ENCODE results near the gene SCN7A.
A peak's percentile ranks its signal among the peaks of the same experiment; 100 is the strongest.

The SCN7A gene

DNA sequence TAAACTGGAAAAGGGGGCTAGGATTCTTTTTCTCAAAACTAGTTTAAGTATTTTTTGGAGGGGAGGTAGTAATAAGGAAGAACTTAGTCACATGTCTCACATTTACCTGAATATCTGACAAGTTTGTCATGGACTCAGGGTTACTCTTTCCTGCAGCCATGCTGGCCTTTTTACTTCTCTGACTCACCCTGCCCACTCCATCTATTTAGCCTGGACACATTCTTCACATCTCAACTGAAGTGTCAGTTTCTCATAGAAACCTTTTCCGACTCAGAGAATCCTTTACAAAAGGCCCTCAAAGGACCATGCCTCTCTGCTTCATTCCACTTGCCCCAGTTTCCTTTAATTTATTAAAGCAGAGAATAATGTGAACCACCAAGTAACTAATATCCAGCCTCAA, 42.6 kb downstream of the SCN7A start:
- DNase-seq, result no peak

DNA sequence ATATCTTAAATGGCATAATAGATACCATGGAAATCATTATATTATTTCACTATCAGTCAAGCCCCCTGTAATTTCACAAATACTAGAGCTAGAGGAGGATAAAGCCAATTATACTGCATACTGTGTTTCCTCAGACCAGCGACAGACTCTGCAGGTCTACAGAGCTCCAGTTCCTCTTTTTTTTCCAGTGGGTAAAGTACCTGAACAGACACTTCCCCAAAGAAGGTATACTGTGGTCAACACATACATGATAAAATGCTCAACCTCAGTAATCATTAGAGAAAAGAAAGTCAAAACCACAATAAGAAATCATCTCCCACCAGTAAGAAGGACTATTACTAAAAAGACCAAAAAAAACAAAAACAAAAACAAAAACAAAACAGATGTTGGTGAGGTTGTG, 44.6 kb downstream of the SCN7A start:
- DNase-seq, result peak; percentile 35

DNA sequence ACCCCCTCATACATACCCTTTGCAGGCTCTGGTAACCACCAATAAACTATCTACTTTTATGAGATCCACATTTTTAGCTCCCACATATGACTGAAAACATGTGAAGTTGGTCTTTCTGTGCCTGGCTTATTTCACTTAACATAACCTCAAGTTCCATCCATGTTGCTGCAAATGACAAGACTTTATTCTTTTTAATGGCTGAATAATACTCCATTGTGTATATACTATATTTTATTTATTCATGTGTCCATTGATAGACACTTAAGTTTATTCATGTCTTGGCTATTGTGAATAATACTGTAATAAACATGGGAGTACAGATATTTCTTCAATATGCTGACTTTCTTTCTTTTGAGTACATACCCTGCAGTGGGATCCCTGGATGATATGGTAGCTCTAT, 45.9 kb downstream of the SCN7A start:
- DNase-seq, result no peak

- DNase-seq, result no peak
These were observed 49.7 kb downstream of the SCN7A start for GRCh38 chr2:166444306-166444705.

- peak; percentile 53 for DNase-seq
These were observed 53.7 kb downstream of the SCN7A start for GRCh38 chr2:166440313-166440712.

DNA sequence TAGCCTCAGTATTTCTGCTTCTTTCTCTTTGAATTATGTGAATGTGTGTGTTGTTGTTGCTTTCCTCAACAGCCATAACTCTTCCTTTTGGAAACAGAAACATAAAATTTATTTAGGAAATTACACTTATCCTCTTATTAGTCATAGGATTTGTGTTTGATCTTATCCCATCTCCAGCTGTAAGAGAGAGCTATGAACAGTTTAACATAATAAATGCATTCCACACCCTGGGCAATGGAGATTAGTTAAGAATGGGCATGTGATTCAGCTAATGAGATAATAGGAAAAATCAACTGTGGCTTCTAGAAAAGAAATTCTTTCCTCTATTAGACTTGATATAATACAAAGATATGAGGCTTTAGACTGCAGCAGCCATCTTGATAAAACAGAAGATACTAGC, 55.0 kb downstream of the SCN7A start:
- no peak for DNase-seq

DNA sequence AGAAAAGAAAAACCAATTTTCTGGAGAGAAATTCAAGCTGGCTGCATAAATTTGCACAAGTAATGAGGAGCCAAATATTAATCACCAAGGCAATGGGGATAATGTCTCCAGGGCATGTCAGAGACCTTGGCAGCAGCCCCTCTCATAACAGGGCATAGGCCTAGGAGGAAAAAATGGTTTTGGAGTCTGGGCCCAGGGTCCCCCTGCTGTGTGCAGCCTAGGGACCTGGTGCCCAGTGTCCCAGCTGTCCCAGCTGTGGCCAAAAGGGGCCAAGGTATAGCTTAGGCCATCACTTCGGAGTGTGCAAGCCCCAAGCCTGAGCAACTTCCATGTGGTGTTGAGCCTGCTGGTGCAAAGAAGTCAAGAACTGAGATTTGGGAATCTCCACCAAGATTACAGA, 57.1 kb downstream of the SCN7A start:
- DNase-seq, result no peak

DNA sequence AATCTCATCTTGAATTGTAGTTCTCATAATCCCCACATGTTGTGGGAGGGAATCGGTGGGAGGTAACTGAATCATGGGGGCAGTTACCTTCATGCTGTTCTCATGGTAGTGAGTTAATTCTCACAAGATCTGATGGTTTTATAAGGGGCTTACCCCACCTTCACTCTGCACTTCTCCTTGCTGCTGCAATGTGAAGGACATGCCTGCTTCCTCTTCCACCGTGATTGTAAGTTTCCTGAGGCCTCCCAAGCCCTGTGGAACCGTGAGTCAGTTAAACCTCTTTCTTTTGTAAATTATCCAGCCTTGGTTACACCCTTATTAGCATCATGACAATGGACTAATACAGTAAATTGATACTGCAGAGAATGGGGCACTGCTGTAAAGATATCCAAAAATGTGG, 57.9 kb downstream of the SCN7A start:
- DNase-seq, result no peak

GRCh38 chr2:166434491-166434890, 59.6 kb downstream of the SCN7A start:
- no peak for DNase-seq

DNA sequence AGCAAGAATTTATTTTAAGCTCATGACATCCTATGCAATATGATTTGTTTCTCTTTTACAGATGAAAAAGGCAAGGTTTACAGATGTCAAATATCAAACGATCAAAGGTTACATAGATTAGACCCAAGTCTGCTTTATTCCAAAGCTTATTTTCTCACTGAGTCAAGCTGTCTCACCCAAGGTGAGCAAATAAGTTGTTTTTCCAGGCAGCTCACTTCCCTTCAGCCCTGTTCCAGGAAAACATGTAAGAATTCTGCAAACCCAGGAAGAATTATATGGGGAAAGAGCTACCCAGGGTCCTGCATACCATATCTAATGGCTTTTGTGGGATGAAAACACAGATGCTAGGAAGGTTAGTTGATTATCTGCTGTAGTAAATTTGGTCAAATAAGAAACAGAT, 60.6 kb downstream of the SCN7A start:
- DNase-seq, result no peak

- DNase-seq, result peak; percentile 14
These were observed 61.7 kb downstream of the SCN7A start for GRCh38 chr2:166432331-166432730.

DNA sequence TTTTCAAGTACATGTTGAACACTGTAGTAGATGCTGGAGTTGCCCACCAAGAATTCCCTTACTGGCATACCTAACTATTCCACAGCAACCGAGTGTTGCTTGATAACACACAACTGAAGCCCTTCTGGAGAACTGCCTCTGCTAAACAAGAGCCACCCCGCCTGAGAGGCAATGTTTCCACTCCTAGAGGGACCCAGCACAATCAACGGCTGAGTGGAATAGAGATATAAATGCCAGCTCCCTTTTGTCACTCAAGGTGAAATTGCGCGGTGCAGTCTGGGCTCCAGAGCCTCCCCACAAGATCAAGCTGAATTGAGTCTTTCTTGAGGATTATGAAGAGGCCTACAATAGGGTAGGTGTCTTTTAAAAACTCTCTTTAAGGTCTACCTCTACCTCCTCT, 69.2 kb downstream of the SCN7A start:
- no peak for DNase-seq

DNA sequence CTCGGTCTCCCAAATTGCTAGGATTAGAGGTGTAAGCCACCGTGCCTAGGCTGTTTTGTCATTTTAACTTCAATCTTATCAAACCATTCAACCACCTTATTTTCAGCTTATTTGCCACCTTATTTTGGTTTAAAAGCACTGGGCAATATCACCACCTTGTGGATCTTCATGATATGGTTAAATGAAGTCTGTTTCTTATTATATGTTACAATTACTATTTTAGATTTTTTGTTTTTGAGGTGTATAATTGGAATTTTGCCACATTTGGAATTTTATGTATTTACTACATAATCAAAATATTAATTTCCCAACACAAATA, 74.5 kb downstream of the SCN7A start:
- DNase-seq, result peak; percentile 78

- no peak for DNase-seq
These were observed 75.0 kb downstream of the SCN7A start for GRCh38 chr2:166418853-166419615.

DNA sequence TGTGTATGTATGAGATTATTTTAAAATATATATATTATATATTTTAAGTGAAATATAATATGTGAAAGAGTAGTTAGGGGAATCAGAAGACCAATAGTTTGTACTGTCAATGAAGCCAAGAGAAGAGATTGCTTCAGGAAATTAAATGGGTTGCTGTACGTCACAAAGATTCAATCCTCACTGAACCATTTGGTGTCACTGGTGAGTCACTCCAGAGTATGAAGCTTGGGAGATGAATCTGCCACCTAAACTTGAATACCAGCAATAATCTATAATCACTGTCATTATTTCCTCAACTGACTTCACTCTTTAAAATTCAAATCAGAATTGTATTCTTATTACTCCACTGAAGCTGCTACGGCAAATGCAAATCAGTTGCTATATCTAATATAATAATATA, 76.4 kb downstream of the SCN7A start:
- DNase-seq, result peak; percentile 76

GRCh38 chr2:166413255-166413654, 80.8 kb downstream of the SCN7A start:
- peak; percentile 61 for DNase-seq

- DNase-seq, result no peak
These were observed 82.4 kb downstream of the SCN7A start for GRCh38 chr2:166411473-166412230.

DNA sequence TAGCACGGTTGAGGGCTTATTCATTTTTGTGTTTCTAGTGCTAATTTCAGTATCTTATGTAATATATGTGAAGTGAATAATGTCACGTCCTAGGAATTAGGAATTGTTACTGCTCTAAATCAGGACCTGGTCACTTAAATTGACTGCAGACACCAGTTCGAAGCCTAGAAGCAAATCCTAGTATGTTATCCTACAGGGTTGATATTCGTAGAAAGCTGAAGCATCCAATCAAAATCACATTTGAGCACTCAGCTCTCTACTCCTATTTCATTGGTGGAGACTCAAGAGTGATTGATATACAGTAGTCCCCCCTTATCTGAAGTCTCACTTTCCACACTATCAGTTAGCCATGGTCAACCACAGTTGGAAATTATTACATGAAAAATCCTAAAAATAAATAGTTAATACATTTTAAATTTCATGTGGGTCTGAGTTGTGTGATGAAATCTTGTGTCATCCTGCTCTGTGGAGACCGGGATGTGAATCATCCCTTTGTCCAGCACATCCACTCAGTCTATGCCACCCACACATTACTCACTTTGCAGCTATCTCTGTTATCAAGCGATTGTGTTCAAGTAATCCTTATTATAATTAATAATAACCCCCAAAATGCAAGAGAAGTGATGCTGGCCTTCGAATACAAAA, 83.1 kb downstream of the SCN7A start:
- peak; percentile 48 for DNase-seq

- DNase-seq, result peak; percentile 65
These were observed 86.3 kb downstream of the SCN7A start for GRCh38 chr2:166407746-166408145.

- no peak for DNase-seq
These were observed 87.7 kb downstream of the SCN7A start for GRCh38 chr2:166406374-166406773.

GRCh38 chr2:166405569-166405926, 88.5 kb downstream of the SCN7A start:
- no peak for DNase-seq

DNA sequence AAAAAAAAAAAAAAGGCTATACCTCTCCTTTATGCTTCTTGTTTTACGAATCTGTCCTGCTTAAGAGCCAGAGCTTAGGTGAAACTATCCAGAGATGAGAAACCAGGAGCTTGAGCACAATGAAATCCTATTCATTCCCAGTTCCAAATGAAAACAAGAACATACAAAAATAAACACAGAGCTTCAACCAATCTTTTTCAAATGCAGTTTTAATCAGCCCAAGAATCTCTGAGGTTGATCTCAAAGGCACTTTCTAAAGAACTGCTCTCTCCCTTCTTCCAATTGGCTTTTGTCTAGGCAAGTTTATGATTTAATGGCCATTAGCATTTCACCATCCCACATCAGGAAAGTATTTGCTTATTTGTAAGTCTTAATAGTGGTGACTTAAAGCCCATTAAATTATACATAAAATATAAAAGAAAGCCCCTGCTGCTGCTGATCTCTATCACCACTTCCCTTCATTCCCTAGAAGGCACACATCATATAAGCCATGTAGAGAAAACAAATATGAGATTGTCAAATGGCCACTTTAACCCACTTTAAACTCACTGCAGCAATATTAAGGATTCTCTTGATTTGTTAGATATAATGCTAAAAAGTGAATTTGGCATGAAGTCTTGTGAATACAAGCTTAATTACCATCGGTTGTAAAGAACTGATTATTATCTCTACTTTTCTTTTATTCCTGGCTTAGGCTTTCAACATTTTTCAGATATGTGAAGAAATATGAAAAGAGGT, 89.0 kb downstream of the SCN7A start:
- DNase-seq, result no peak

- no peak for DNase-seq
These were observed 99.8 kb downstream of the SCN7A start for GRCh38 chr2:166394245-166394644.

DNA sequence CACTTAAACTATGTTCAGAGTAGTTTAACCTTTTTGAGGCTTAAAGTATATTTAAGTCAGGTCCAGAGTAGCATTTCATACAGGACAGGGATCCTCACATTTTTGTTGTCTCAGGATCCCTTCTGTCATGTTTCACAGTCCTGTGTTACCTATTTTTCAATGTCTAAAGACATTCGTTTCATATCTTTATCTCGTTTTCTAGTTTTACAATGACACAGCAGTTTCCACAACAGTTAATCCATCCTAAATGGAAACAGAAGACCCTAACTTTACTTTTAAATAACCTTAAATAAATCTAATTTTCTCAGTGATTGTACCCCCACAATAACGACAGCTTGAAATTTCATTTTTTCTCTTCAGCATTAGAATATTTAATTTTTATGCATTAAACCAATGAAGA, 101.0 kb downstream of the SCN7A start:
- peak; percentile 64 for DNase-seq
